ENCODE measurements around the gene ATXN7L3B. TPM values are rescaled to one million over a fixed set of nuclear protein-coding genes. Genes with fewer than 3 reads are reported as not detected.

Gene ATXN7L3B
- total RNA-seq, 2 donors from 2014 or later, result 28.2 to 37.3 TPM

DNA sequence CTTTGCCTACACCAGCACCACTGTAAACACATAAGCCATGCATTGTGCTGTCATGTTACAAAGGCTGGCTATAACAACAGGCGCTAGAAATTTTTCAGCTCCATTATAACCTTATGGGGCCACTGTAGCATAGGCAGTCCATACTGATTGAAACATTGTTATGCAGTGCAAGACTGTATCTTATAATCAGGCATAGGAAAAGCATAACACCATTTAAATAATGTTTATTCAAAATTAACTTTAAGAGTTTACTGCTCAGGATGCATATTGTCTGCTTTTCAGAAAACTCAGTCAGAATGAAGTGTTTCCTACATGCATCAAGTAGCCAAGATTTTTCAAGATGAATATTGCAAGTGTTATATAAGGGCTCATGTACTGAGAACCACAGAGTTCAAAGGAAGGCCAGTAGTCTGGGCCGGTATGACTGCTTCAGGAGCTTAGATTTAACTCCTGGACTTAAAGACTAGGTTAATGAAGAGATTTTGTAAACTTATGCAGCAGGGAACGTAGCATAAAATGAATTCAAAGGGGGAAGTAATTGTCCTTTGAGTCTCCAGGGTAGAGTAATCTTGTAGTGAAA is 46.9 kb downstream of the ATXN7L3B start:
- Histone ChIP-seq H3K27ac (no peak overlapping the region), H3K36me3 (no peaks in the 10 kb centered on the region), H3K9me3 (no peaks in the 10 kb centered on the region), H3K4me3 (no peak overlapping the region), H3K4me1 (replicated peaks) (no peaks in the 10 kb centered on the region), H3K27me3 (replicated peaks; ENCODE audit: insufficient read depth) (no peaks in the 10 kb centered on the region)
- intact Hi-C loops (cut with DNase I), result no loop called here
- no peak for DNase-seq (ENCODE audit: low spot score)
- TF ChIP-seq POLR2A (IDR thresholded peaks at IDR 0.05) (no peak), POLR2AphosphoS5 (IDR thresholded peaks at IDR 0.05) (no peak)
- TF ChIP-seq, protein P1, sequence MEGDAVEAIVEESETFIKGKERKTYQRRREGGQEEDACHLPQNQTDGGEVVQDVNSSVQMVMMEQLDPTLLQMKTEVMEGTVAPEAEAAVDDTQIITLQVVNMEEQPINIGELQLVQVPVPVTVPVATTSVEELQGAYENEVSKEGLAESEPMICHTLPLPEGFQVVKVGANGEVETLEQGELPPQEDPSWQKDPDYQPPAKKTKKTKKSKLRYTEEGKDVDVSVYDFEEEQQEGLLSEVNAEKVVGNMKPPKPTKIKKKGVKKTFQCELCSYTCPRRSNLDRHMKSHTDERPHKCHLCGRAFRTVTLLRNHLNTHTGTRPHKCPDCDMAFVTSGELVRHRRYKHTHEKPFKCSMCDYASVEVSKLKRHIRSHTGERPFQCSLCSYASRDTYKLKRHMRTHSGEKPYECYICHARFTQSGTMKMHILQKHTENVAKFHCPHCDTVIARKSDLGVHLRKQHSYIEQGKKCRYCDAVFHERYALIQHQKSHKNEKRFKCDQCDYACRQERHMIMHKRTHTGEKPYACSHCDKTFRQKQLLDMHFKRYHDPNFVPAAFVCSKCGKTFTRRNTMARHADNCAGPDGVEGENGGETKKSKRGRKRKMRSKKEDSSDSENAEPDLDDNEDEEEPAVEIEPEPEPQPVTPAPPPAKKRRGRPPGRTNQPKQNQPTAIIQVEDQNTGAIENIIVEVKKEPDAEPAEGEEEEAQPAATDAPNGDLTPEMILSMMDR (IDR thresholded peaks at IDR 0.05), result no peak
- 60% methylated on average over 3 of the region's 3 CpGs for WGBS

DNA sequence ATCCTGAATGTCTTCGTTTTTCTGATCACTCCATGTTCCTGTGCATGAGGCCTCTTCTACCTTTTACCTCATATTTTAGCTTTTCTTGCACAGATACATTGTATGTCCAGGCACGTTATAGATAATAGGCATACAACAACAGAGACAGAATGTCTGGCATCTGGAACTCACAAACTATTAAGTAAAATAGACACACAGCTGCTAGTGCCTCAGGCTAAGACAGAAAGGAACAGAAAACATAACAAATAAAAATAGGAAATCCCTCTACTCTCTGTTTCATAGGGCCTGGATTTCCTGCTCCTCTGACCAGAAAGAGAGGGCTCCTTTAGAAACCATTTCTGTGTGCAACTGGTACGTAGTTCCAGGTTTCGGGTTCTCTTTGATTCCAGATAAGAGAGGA is 48.6 kb downstream of the ATXN7L3B start:
- Histone ChIP-seq H3K9me3 (no peaks in the 10 kb centered on the region), H3K4me1 (replicated peaks) (no peaks in the 10 kb centered on the region), H3K36me3 (no peaks in the 10 kb centered on the region), H3K4me3 (no peak overlapping the region), H3K27ac (no peak overlapping the region), H3K27me3 (replicated peaks; ENCODE audit: insufficient read depth) (no peaks in the 10 kb centered on the region)
- TF ChIP-seq, protein P1 (IDR thresholded peaks at IDR 0.05), result no peak
- TF ChIP-seq POLR2A (IDR thresholded peaks at IDR 0.05) (no peak), POLR2AphosphoS5 (IDR thresholded peaks at IDR 0.05) (no peak)
- DNase-seq (ENCODE audit: low spot score), result no peak
- intact Hi-C loops (cut with DNase I), result no loop called here
- 16% methylated on average over 4 of the region's 4 CpGs for WGBS
